ENCODE data around the gene POLN. TPM values are rescaled to one million over a fixed set of nuclear protein-coding genes. Genes with fewer than 3 reads are reported as not detected.

POLN gene
- polyA plus RNA-seq, 1 donor (not counting 4 experiments of a cell fraction or from before 2014, with no cell fraction given): 1.3 TPM

GRCh38 chr4:2092669-2093053 lies 149.3 kb downstream of the POLN start:
- DNase-seq (ENCODE audit: low read depth, low spot score) (no peak), FAIRE-seq (no peak)
- H3K9me1 ChIP-seq (ENCODE audit: control insufficient read depth, extremely low read depth, insufficient read depth, low read length): no peaks in the 10 kb centered on the region
- dilution Hi-C loops (cut with MboI; ENCODE audit: extremely low pct_ligation_motif_present, low sequenced_read_pairs): no loop called here
- H4K20me1 ChIP-seq (ENCODE audit: control insufficient read depth, extremely low read depth, insufficient read depth, low read length): no peaks in the 10 kb centered on the region
- H3K4me2 ChIP-seq (ENCODE audit: control insufficient read depth, extremely low read depth, insufficient read depth, low read depth, low read length): no peak overlapping the region
- no peak overlapping the region for H2AFZ ChIP-seq (ENCODE audit: control insufficient read depth, low read length)
- TF ChIP-seq CTCF (optimal IDR thresholded peaks at IDR 0.05 in 1 of 3, IDR thresholded peaks at IDR 0.05 in 1 of 3, conservative IDR thresholded peaks at IDR 0.05 in 1 of 3; ENCODE audit: extremely low read depth in 1 of 3, insufficient read depth in 2 of 3, low read length in 3 of 3) (no peak), EZH2 (IDR thresholded peaks at IDR 0.05; ENCODE audit: low read length) (no peak)
- no peak overlapping the region for H3K27ac ChIP-seq (ENCODE audit: control insufficient read depth, insufficient read depth, low read length)
- H3K79me2 ChIP-seq (ENCODE audit: control insufficient read depth, insufficient read depth, low read length): no peaks in the 10 kb centered on the region
- peaks cover 6% of the 10 kb centered on the region for H3K4me1 ChIP-seq (ENCODE audit: control insufficient read depth, extremely low read depth, insufficient read depth, low read length)
- no peaks in the 10 kb centered on the region for H3K36me3 ChIP-seq (ENCODE audit: control insufficient read depth in 2 of 2, extremely low read depth in 1 of 2, insufficient read depth in 2 of 2, low read length in 2 of 2)
- H3K9ac ChIP-seq (ENCODE audit: control insufficient read depth, extremely low read depth, insufficient read depth, low read length): no peak overlapping the region
- H3K4me3 ChIP-seq (ENCODE audit: control insufficient read depth in 2 of 3, extremely low read depth in 1 of 3, insufficient read depth in 2 of 3, low read depth in 1 of 3, low read length in 3 of 3): no peak overlapping the region
- peaks cover 2% of the 10 kb centered on the region for H3K9me3 ChIP-seq (ENCODE audit: control insufficient read depth, low read depth, low read length)
- peaks cover 9% of the 10 kb centered on the region for H3K27me3 ChIP-seq (ENCODE audit: control insufficient read depth, extremely low read depth, insufficient read depth, low read length)

DNA sequence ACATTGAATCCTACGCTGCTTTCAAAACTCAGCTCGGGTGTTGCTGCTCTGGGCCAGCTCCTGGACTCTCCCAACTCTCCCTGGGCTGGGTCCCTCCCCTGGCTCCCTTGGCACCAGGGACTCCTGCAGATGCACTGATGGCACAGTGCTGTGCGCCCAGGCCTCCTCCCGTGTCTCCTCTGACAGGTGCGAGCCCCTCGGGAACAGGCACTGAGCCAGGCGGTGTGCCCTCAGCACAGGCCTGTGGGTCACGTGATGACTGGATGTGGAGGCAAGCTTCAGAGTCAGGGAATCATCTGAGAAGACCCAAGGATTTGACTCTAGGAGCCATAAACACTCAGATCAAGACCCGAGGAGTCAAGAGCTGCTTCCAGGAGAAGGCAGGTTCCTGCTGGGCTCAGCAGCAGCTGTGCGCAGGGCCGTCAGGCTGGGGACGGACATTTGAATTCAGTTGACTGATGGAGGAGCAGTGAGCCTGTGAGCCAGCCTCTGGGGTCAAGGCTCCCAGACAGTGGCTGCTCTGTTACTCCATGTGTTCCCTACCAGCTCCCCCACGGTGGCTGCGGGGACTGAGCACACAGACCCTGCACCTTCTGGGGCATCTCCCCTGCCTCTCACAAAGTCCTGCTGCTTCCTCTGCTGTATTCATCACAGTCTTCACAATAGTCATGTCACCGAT lies 149.8 kb downstream of the POLN start:
- peaks cover 2% of the 10 kb centered on the region for H3K9me3 ChIP-seq (ENCODE audit: control insufficient read depth, low read depth, low read length)
- no peaks in the 10 kb centered on the region for H3K9me1 ChIP-seq (ENCODE audit: control insufficient read depth, extremely low read depth, insufficient read depth, low read length)
- no peaks in the 10 kb centered on the region for H4K20me1 ChIP-seq (ENCODE audit: control insufficient read depth, extremely low read depth, insufficient read depth, low read length)
- H3K4me1 ChIP-seq (ENCODE audit: control insufficient read depth, extremely low read depth, insufficient read depth, low read length): peaks cover 6% of the 10 kb centered on the region
- no peaks in the 10 kb centered on the region for H3K79me2 ChIP-seq (ENCODE audit: control insufficient read depth, insufficient read depth, low read length)
- peaks cover 9% of the 10 kb centered on the region for H3K27me3 ChIP-seq (ENCODE audit: control insufficient read depth, extremely low read depth, insufficient read depth, low read length)
- DNase-seq (ENCODE audit: low read depth, low spot score) (no peak), FAIRE-seq (no peak)
- TF ChIP-seq CTCF (optimal IDR thresholded peaks at IDR 0.05 in 1 of 3, IDR thresholded peaks at IDR 0.05 in 1 of 3, conservative IDR thresholded peaks at IDR 0.05 in 1 of 3; ENCODE audit: extremely low read depth in 1 of 3, insufficient read depth in 2 of 3, low read length in 3 of 3) (no peak), EZH2 (IDR thresholded peaks at IDR 0.05; ENCODE audit: low read length) (no peak)
- dilution Hi-C loops (cut with MboI; ENCODE audit: extremely low pct_ligation_motif_present, low sequenced_read_pairs): no loop called here
- H3K4me3 ChIP-seq (ENCODE audit: control insufficient read depth in 2 of 3, extremely low read depth in 1 of 3, insufficient read depth in 2 of 3, low read depth in 1 of 3, low read length in 3 of 3): no peak overlapping the region
- H2AFZ ChIP-seq (ENCODE audit: control insufficient read depth, low read length): no peak overlapping the region
- no peak overlapping the region for H3K4me2 ChIP-seq (ENCODE audit: control insufficient read depth, extremely low read depth, insufficient read depth, low read depth, low read length)
- no peak overlapping the region for H3K27ac ChIP-seq (ENCODE audit: control insufficient read depth, insufficient read depth, low read length)
- H3K9ac ChIP-seq (ENCODE audit: control insufficient read depth, extremely low read depth, insufficient read depth, low read length): no peak overlapping the region
- H3K36me3 ChIP-seq (ENCODE audit: control insufficient read depth in 2 of 2, extremely low read depth in 1 of 2, insufficient read depth in 2 of 2, low read length in 2 of 2): no peaks in the 10 kb centered on the region

Measured in keratinocyte (primary cell).